Prostate gland (tissue), 2 donors: ENCODE measurements around the gene BTBD19.
"Not testable (repeated sequence)": the region's sequence is repeated elsewhere in the genome, so short reads cannot be mapped to it uniquely, and the experiment has no call there.

Experiments
- POLR2A ChIP-seq: fragments of 450-650 bp; IDR thresholded peaks from one replicate; pipeline ENCODE4 v1.6.1; 2016; ENCODE audit warnings: antibody characterized with exemption, mild to moderate bottlenecking
- TF ChIP-seq, protein P1 (sequence below), 4 experiments: fragments of 200-600 bp in 2 of 4; fragments of 450-650 bp in 2 of 4; sonication (generic) in 2 of 4; IDR thresholded peaks; 1 replicate in 3 of 4; 2 replicates in 1 of 4; pipeline ENCODE4 v1.5.1; 2016 to 2019; ENCODE audit warnings: antibody characterized with exemption in 4 of 4, mild to moderate bottlenecking in 2 of 4, moderate library complexity in 2 of 4

DNA sequence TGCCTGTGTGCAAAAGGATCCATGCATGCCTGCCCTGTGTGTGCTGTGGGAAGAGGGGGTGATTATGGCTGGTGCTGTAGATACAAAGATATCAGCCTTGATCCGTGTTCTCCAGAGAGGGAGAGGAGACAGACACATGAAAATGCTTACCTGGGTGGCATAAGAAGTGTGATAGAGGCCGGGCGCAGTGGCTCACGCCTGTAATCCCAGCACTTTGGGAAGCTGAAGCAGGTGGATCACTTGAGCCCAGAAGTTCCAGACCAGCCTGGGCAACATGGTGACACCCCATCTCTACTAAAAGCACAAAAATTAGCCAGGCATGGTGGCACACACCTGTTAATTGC, 2.4 kb downstream of the BTBD19 start:
- TF ChIP-seq, protein P1, sequence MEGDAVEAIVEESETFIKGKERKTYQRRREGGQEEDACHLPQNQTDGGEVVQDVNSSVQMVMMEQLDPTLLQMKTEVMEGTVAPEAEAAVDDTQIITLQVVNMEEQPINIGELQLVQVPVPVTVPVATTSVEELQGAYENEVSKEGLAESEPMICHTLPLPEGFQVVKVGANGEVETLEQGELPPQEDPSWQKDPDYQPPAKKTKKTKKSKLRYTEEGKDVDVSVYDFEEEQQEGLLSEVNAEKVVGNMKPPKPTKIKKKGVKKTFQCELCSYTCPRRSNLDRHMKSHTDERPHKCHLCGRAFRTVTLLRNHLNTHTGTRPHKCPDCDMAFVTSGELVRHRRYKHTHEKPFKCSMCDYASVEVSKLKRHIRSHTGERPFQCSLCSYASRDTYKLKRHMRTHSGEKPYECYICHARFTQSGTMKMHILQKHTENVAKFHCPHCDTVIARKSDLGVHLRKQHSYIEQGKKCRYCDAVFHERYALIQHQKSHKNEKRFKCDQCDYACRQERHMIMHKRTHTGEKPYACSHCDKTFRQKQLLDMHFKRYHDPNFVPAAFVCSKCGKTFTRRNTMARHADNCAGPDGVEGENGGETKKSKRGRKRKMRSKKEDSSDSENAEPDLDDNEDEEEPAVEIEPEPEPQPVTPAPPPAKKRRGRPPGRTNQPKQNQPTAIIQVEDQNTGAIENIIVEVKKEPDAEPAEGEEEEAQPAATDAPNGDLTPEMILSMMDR (IDR thresholded peaks at IDR 0.05), result not testable (repeated sequence)
- not testable (repeated sequence) for TF ChIP-seq POLR2A
